Neural cell (in vitro differentiated cells): ENCODE data around the gene SH3RF3. TPM values are rescaled to one million over a fixed set of nuclear protein-coding genes. Genes with fewer than 3 reads are reported as not detected.

Experiments
- H2AFZ ChIP-seq: fragments of 200-600, 300-800 bp; sonication (generic), shearing (Covaris generic); 2 replicates; pipeline ENCODE4 v1.6.0; 2014; ENCODE audit warnings: low read depth, mild to moderate bottlenecking, antibody characterized with exemption, low read length, moderate library complexity
- H3F3A ChIP-seq: fragments of 200-600 bp; shearing (Covaris generic); 2 replicates; pipeline ENCODE4 v1.6.1; 2016; ENCODE audit warnings: mild to moderate bottlenecking, moderate library complexity, mixed read lengths, antibody characterized with exemption, low read length; ENCODE audit not compliant: insufficient read depth, poor library complexity, severe bottlenecking
- H3K27ac ChIP-seq: fragments of 200-600, 300-800 bp; sonication (generic), shearing (Covaris generic); 2 replicates; pipeline ENCODE4 v1.5.1; 2014; ENCODE audit warnings: mild to moderate bottlenecking, low read length, moderate library complexity
- H3K27me3 ChIP-seq: fragments of 300-800, 200-600 bp; sonication (generic), shearing (Covaris generic); 2 replicates; pipeline ENCODE4 v1.6.0; 2014; ENCODE audit warnings: mild to moderate bottlenecking, low read depth, low read length, moderate library complexity; ENCODE audit not compliant: insufficient read depth
- H3K36me3 ChIP-seq: fragments of 300-800, 200-600 bp; sonication (generic), shearing (Covaris generic); 2 replicates; pipeline ENCODE4 v1.5.1; 2014; ENCODE audit warnings: mild to moderate bottlenecking, antibody characterized with exemption, low read length, moderate library complexity; ENCODE audit not compliant: insufficient read depth
- H3K4me2 ChIP-seq: fragments of 300-800, 200-600 bp; sonication (generic), shearing (Covaris generic); 2 replicates; pipeline ENCODE4 v1.6.0; 2014; ENCODE audit warnings: mild to moderate bottlenecking, low read length
- H3K4me3 ChIP-seq: fragments of 300-800, 200-600 bp; sonication (generic), shearing (Covaris generic); 2 replicates; pipeline ENCODE4 v1.5.1; 2014; ENCODE audit warnings: mild to moderate bottlenecking, low read length, moderate library complexity
- H3K79me2 ChIP-seq: fragments of 200-600 bp; shearing (Covaris generic); replicated peaks from 2 replicates; pipeline ENCODE4 v1.6.0; 2014; ENCODE audit warnings: mild to moderate bottlenecking, low read length, moderate library complexity; ENCODE audit not compliant: insufficient read depth
- H3K9ac ChIP-seq: fragments of 300-800, 200-600 bp; sonication (generic), shearing (Covaris generic); 2 replicates; pipeline ENCODE4 v1.6.1; 2016; ENCODE audit warnings: mild to moderate bottlenecking, low read length, mixed read lengths
- H3K9me2 ChIP-seq: fragments of 200-600 bp; shearing (Covaris generic); 2 replicates; pipeline ENCODE4 v1.6.1; 2016; ENCODE audit warnings: mild to moderate bottlenecking, low read length, mixed read lengths; ENCODE audit not compliant: insufficient read depth
- H3K9me3 ChIP-seq: fragments of 200-600, 300-800 bp; sonication (generic), shearing (Covaris generic); 2 replicates; pipeline ENCODE4 v1.6.1; 2016; ENCODE audit warnings: mild to moderate bottlenecking, mixed run types, low read length, moderate library complexity, mixed read lengths
- H4K20me1 ChIP-seq: fragments of 200-600 bp; shearing (Covaris generic); 2 replicates; pipeline ENCODE4 v1.6.1; 2016; ENCODE audit warnings: mild to moderate bottlenecking, mixed run types; ENCODE audit not compliant: insufficient read depth
- CTCF ChIP-seq: fragments of 450-650 bp; IDR thresholded peaks from 2 replicates; pipeline ENCODE4 v1.5.1; 2014; ENCODE audit warnings: antibody characterized with exemption, mild to moderate bottlenecking, moderate library complexity; ENCODE audit not compliant: poor library complexity, severe bottlenecking
- EP300 ChIP-seq: fragments of 450-650 bp; conservative IDR thresholded peaks from 2 replicates; pipeline ENCODE4 v1.6.1; 2014; ENCODE audit warnings: antibody characterized with exemption, mild to moderate bottlenecking, moderate library complexity; ENCODE audit not compliant: poor library complexity, severe bottlenecking
- EZH2 ChIP-seq: fragments of 200-600, 300-800 bp; shearing (Covaris generic), sonication (generic); IDR thresholded peaks from 2 replicates; pipeline ENCODE4 v1.6.1; 2014; ENCODE audit warnings: antibody characterized with exemption, low read length, borderline replicate concordance, mild to moderate bottlenecking; ENCODE audit not compliant: insufficient read depth, poor library complexity, severe bottlenecking
- MXI1 ChIP-seq: fragments of 450-650 bp; conservative IDR thresholded peaks from 2 replicates; pipeline ENCODE4 v1.6.1; 2014; ENCODE audit warnings: antibody characterized with exemption, mild to moderate bottlenecking; ENCODE audit not compliant: poor library complexity, severe bottlenecking
- POLR2AphosphoS5 ChIP-seq: IDR thresholded peaks from 2 replicates; pipeline ENCODE4 v1.6.1; 2012
- RAD21 ChIP-seq: fragments of 450-650 bp; conservative IDR thresholded peaks from 2 replicates; pipeline ENCODE4 v1.6.1; 2014; ENCODE audit warnings: antibody characterized with exemption, mild to moderate bottlenecking, moderate library complexity
- REST ChIP-seq: IDR thresholded peaks from 2 replicates; pipeline ENCODE4 v1.6.1; 2012; ENCODE audit warnings: borderline replicate concordance
- SMC3 ChIP-seq: fragments of 450-650 bp; conservative IDR thresholded peaks from 2 replicates; pipeline ENCODE4 v1.6.1; 2014; ENCODE audit warnings: antibody characterized with exemption, mild to moderate bottlenecking, moderate library complexity; ENCODE audit not compliant: poor library complexity
- TAF1 ChIP-seq: IDR thresholded peaks from 2 replicates; pipeline ENCODE4 v1.6.1; 2012; ENCODE audit warnings: low read depth
- polyA plus RNA-seq: library from polyadenylated mRNA; depleted of rRNA; stranded (reverse); fragments of >200 nt; gene quantifications from 2 replicates; pipeline ENCODE4 v1.2.3, GENCODE V29; 2014

SH3RF3 gene
- polyA plus RNA-seq, 1 donor from 2014 or later: 0.53 TPM

DNA sequence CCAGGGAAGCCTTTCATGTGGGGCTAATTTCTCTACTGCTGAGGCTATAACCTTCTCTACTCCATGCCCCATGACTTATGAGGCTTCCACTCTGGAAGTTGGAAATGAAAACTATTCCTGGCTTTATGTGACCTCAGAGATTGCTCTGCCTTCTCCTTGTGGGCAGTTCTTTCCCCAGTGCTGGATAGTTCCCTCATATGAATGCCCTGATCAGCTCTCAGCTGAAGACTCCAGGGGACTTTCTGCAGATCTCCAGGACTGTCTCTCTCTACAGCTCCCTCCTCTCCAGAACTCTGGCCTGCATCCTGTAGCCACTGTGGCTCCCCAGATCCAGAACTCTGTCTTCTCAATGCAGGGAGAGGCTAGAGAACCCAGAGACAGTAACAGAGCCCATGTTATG is 249.7 kb downstream of the SH3RF3 start:
- no peaks in the 10 kb centered on the region for H4K20me1 ChIP-seq
- TF ChIP-seq POLR2AphosphoS5 (no peak), SMC3 (no peak), EP300 (no peak), RAD21 (no peak), CTCF (no peak), REST (no peak), TAF1 (no peak), EZH2 (no peak), MXI1 (no peak)
- no peaks in the 10 kb centered on the region for H3F3A ChIP-seq
- no peak overlapping the region for H3K4me3 ChIP-seq
- H3K9me2 ChIP-seq: no peaks in the 10 kb centered on the region
- H2AFZ ChIP-seq: no peak overlapping the region
- no peaks in the 10 kb centered on the region for H3K27me3 ChIP-seq
- no peaks in the 10 kb centered on the region for H3K9me3 ChIP-seq
- no peak overlapping the region for H3K27ac ChIP-seq
- no peaks in the 10 kb centered on the region for H3K79me2 ChIP-seq
- no peak overlapping the region for H3K9ac ChIP-seq
- H3K4me2 ChIP-seq: no peak overlapping the region
- H3K36me3 ChIP-seq: no peaks in the 10 kb centered on the region

- no peak overlapping the region for H3K9ac ChIP-seq
- H4K20me1 ChIP-seq: no peaks in the 10 kb centered on the region
Measured at GRCh38 chr2:109379507-109379906, 250.5 kb downstream of the SH3RF3 start.

More at GRCh38 chr2:109379507-109379906, 250.5 kb downstream of the SH3RF3 start:
- Histone ChIP-seq H3K27ac (no peak overlapping the region), H3K9me3 (no peaks in the 10 kb centered on the region), H3F3A (no peaks in the 10 kb centered on the region), H3K9me2 (no peaks in the 10 kb centered on the region), H3K79me2 (no peaks in the 10 kb centered on the region), H3K4me2 (no peak overlapping the region), H2AFZ (no peak overlapping the region), H3K27me3 (no peaks in the 10 kb centered on the region), H3K36me3 (no peaks in the 10 kb centered on the region), H3K4me3 (no peak overlapping the region)
- no peak for TF ChIP-seq EZH2
- TF ChIP-seq RAD21: no peak
- TF ChIP-seq REST: no peak
- no peak for TF ChIP-seq SMC3
- no peak for TF ChIP-seq POLR2AphosphoS5
- TF ChIP-seq CTCF: no peak
- no peak for TF ChIP-seq TAF1
- no peak for TF ChIP-seq MXI1
- no peak for TF ChIP-seq EP300
